Aortic smooth muscle cell (primary cell): Measurements from ENCODE around the gene INSC. TPM values are rescaled to one million over a fixed set of nuclear protein-coding genes. Genes with fewer than 3 reads are reported as not detected.

Source experiments
- total RNA-seq: library from RNA; depleted of rRNA; stranded (reverse); fragments of >200 nt; gene quantifications from 2 replicates; pipeline ENCODE4 v1.2.3, GENCODE V29; 2014

INSC gene, protein sequence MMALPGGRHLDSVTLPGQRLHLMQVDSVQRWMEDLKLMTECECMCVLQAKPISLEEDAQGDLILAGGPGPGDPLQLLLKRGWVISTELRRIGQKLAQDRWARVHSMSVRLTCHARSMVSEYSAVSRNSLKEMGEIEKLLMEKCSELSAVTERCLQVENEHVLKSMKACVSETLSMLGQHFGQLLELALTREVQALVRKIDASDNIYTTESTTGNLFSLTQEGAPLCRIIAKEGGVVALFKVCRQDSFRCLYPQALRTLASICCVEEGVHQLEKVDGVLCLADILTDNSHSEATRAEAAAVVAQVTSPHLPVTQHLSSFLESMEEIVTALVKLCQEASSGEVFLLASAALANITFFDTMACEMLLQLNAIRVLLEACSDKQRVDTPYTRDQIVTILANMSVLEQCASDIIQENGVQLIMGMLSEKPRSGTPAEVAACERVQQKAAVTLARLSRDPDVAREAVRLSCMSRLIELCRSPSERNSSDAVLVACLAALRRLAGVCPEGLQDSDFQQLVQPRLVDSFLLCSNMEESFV
- total RNA-seq, result 1.1 and 1.6 TPM in 2 replicates

DNA sequence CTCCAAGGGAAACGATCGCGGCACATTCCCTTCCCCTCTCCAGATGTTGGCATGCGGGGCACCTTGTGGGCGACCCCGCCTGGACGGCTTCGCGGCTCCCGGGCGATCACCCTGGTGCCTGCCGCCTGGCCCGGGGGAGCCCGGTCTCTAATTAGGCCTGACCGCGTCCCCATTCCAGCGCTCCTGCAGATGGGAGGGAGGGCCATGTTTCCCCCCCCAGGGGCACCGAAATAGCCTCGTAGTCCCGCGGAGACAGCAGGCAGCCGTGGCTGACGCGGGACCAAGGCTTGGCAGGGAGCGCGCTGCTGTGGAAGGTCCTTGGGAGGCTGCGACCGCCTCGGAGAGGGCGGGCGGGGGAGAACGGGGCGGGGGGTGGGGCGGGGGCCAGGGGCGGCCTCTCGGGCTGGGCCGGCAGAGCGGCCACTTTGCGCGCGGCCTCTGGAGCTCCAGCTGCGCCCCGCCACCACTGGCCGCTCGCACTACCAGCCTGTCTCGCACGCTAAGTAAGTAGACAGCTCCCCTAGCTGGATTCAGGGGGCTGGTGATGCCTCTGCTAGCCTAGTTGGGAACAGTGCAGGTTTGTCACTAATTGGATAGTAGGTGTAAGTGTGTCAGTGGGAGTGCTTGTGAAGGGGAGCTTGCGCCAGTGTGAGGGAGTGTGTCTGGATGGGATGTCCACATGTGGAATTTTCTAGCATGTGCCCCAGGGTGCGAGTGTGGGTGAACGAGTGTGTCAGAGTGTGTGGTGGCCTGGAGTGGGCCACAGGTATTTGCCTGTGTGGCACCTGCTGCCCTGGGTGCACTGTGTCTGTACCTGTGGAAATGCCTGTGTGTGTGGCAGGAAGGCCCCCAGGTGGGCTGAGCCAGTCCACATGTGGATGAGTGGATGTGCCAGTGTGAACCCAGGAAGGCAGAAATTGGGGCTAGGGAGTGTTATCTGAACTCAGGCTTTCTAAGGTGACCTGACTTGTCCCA, at the start of gene INSC:
INSC (plus strand) TSS at position 423 of the 975 bp plus-strand sequence. CDS start 34,252 bp downstream, outside the sequence.

DNA sequence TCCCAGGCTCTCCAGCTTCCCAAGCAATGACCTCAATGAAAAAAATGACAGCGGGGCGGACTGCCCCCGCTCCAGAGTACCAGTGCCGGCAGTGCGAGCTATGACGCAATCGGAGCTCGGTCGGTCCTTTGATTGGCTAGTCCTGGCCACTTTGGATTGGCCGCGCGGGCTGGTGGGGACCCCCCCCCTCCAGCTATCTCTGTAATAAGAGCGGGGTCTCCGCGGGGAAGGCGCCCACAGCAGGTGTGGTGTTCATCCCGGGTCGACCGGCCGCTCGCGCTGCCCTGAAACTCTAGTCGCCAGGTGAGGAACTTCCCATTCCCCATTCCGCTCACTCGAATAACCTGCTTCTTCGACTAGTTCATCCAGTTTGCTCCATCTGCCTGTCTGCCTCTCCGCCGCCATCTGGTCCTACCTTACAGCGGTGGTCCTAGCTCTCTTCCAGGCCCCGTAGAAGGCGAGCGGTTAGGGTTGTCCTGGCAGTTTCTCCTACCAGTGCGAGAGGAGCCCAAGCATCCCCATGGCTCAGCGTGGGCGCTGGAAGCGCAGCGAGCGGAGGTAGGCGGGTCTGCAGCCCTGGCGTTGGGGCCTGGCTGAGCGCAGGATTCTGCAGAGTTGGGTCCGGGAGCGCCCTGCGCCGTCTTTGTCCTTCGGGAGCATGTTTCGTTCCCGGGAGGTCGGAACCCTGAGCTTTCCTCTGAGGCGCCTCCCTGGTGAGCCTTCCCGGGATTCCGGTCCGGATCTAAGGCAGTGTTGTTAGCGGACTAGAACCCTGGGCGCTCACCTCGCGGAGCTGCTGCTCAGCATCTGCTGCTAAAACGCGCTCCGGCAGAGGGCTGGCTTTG, 41.1 kb upstream of the INSC start, which contains the start of gene CALCB:
CALCB (plus strand) TSS at position 233 of the 845 bp plus-strand sequence. CDS start 1,126 bp downstream, outside the sequence.

Other genes with a start within 250 kb of the INSC start
- 6.8 and 7.9 TPM in 2 replicates for gene CYP2R1, start 222.7 kb upstream of the INSC start, total RNA-seq
- not detected in 2 replicates for gene CALCA, start 142.6 kb upstream of the INSC start, total RNA-seq
- not detected in 2 replicates for gene CALCB, start 41.3 kb upstream of the INSC start, total RNA-seq